WI38 (cell line): ENCODE measurements around the gene SCAPER.

Source experiments
- H3K4me3 ChIP-seq: 2 replicates; pipeline ENCODE4 v1.5.1; 2011; ENCODE audit warnings: low read depth, mild to moderate bottlenecking, control low read depth, low read length
- TF ChIP-seq, protein P1 (sequence below): IDR thresholded peaks from 2 replicates; pipeline ENCODE4 v1.5.1; 2012; ENCODE audit warnings: low read depth, mild to moderate bottlenecking, control low read depth, low read length

The SCAPER gene

DNA sequence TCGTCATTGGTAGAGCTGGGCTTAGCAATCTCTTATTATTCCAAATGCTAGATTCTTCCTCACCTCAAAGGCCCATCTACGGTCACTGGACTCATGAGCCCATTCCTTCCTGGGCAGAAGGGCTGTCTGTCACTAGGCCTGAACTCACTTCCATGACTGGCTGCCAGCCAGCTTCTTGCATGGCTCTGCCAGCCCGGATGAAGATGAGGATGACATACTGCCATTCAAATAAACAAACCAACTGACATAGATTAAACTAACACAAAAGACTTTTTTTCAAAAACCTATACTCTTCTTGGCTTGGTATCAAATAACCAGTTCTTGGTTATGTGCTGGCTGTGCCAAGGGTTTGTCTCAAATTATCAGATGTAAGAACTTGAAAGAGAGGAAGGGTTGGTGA lies 544.7 kb downstream of the SCAPER start:
- TF ChIP-seq, protein P1, sequence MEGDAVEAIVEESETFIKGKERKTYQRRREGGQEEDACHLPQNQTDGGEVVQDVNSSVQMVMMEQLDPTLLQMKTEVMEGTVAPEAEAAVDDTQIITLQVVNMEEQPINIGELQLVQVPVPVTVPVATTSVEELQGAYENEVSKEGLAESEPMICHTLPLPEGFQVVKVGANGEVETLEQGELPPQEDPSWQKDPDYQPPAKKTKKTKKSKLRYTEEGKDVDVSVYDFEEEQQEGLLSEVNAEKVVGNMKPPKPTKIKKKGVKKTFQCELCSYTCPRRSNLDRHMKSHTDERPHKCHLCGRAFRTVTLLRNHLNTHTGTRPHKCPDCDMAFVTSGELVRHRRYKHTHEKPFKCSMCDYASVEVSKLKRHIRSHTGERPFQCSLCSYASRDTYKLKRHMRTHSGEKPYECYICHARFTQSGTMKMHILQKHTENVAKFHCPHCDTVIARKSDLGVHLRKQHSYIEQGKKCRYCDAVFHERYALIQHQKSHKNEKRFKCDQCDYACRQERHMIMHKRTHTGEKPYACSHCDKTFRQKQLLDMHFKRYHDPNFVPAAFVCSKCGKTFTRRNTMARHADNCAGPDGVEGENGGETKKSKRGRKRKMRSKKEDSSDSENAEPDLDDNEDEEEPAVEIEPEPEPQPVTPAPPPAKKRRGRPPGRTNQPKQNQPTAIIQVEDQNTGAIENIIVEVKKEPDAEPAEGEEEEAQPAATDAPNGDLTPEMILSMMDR, result no peak
- H3K4me3 ChIP-seq, result no peak overlapping the region

DNA sequence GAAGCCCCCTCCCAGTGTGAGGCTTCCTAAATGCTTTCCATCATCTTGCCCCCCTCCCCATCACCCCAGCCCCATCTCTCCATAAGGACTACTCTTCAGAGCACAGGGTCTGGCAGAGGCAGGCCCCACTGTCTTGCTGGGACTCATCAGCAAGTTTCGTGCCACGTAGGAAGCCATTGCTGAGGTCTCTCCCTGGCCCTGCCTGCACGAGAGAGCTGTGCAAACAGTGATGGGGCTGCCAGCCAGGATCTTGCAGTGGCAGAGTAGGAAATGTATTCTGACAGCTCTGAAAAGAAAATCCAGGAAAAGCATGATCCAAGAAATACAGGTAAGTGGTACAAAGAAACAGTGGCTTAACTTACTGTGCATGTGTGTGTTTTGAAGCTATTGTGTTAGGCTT lies 546.0 kb downstream of the SCAPER start:
- H3K4me3 ChIP-seq, result no peak overlapping the region
- TF ChIP-seq, protein P1, result no peak

DNA sequence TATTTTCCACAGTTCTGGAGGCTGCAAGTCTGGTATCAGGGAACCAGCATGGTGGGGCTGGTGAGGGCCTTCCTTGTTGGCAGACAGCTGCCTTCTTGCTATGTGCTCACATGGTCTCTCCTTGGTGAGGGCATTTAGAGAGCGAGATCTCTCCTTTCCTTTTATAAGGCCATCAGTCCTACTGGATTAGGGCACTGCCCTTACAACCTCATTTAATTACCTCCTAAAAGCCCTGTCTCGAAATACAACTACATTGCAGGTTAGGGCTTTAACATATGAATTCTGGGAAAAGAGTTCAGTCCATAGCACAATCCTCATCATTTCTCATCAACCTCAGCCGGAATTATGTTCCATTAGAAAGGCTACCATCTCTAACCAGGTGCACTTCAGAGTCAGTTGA lies 546.7 kb downstream of the SCAPER start:
- H3K4me3 ChIP-seq, result no peak overlapping the region
- TF ChIP-seq, protein P1, result no peak

DNA sequence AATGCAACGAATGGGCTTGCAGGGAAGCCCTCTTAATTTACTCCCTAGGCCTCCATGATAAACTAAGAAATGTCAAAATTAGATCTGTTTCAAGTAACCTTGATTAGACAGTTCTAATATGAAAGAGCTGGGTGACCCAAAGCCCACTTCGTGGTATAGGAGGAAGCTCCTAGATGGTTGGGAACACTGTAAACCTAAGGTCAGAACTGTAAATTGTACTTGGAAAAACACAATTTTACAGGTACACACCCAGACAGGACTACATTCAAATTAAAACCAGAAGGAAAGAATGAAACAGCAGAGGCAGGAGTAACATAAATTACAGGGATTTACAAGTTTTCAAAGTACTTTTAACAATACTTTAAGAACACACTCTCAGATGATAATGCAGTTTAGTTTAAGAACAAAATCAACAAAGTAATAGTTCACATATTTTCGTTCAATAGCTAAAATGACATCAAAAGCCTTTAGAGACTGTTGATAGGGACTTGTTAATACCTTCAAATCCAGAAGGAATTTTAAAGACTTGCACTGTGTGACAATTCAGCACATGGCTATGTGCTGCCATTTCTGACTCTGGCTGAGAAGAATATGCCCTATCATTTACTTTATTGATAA lies 550.2 kb downstream of the SCAPER start:
- TF ChIP-seq, protein P1, result no peak
- H3K4me3 ChIP-seq, result no peak overlapping the region

DNA sequence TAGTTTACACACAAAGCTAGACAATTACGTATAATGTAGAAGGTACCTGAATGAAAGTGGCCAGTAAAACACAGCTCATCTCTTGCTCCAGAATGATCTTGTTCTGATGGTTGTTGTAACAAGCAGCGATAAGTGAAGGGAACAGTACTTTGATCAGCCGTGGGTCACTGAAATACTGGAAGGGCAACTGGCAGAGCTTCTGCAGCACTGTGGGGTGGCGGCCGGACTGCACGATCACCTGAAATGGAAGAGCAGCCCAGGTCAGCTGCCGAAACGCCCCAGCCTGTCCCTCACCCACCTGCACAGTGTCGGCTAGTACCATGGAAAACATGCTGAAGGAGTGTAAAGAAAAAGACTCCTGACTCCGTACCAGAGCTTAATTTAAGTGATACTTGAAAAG lies 551.2 kb downstream of the SCAPER start:
- TF ChIP-seq, protein P1, result no peak
- H3K4me3 ChIP-seq, result no peak overlapping the region

DNA sequence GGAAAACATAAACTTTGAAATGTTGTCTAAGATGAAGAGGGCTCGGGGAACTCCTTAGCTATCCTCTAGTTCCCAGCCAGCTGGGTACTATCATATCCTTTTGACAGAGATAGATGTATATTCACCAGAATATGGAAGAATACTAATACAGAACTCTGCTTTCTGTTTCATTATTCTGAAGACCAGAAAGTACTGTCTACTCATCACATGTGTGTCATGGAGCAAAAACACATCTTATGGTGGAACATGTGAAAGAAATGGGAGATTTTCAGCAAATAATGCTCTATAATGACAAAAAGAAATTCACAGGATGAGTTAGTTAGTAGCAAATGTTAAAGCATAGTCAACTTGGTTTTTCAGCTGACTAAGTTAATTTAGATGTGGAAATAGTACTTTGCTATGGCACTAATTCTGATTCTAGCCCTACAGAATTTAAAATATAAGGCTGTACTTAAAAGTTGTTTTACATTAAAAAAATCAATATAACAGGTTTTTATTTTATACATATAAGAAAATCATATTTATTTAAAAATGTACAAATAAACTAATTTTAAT lies 552.0 kb downstream of the SCAPER start:
- TF ChIP-seq, protein P1, result no peak
- H3K4me3 ChIP-seq, result no peak overlapping the region

DNA sequence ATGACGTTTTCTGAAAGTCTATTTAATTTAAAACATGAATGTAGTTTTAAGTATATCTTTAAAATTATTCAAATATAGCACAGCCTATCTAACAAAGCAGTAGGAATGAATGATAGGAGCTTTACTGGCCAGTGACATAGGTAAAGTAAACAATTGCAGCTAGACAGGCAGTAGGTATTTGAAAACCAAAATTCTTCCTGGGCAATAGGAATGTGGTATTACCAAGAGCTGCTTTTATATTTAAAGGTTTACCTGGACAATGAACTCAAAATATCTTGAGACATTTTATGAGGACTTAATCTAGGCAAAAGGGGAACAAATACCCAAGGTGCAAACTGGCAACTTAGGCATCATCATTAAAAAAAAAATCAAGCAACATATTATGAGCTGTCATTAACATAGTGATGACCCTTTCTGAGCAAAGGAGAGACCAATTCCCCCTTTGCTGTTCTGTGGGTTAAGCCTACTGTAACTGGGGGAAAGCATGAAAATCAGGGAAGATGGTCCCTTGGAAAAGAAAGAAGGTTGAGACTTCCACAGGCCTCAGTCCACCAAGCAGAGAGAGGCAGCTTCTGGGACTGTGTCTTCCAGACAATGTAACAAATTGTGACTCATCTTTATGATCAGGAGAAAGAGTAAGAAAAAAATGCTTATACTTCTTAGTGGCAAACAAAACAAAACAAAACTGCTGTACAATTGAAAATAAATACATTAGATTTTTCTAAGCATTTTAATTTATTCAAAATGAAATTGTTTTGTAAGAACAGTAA lies 555.7 kb downstream of the SCAPER start:
- no peak overlapping the region for H3K4me3 ChIP-seq
- TF ChIP-seq, protein P1, result no peak
